ENCODE data around the gene GRHPR.

DNA sequence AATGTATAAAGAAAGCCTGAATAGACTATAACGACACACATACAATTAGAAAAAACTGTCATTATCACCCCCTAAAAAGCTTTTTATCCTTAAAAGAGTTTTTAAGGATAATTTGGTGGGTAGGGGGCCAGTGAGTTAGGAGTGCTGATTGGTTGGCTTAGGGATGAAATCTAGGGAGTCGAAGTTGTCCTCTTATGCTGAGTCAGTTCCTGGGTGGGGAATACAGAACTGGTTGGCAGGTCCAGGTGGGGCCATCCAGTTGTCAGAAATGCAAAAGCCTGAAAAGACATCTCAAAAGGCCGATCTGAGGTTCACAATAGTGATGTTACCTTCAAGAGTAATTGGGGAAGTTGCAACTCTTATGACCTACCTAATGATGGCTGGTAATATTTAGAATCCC is 29.1 kb downstream of the GRHPR start:
- TF ChIP-seq POLR2A (IDR thresholded peaks at IDR 0.05), result no peak
- TF ChIP-seq, protein P1, sequence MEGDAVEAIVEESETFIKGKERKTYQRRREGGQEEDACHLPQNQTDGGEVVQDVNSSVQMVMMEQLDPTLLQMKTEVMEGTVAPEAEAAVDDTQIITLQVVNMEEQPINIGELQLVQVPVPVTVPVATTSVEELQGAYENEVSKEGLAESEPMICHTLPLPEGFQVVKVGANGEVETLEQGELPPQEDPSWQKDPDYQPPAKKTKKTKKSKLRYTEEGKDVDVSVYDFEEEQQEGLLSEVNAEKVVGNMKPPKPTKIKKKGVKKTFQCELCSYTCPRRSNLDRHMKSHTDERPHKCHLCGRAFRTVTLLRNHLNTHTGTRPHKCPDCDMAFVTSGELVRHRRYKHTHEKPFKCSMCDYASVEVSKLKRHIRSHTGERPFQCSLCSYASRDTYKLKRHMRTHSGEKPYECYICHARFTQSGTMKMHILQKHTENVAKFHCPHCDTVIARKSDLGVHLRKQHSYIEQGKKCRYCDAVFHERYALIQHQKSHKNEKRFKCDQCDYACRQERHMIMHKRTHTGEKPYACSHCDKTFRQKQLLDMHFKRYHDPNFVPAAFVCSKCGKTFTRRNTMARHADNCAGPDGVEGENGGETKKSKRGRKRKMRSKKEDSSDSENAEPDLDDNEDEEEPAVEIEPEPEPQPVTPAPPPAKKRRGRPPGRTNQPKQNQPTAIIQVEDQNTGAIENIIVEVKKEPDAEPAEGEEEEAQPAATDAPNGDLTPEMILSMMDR (IDR thresholded peaks at IDR 0.05), result no peak

Measured in right lobe of liver (tissue), 4 donors.